GM12874 (cell line): ENCODE data around the gene GFOD2.
A peak's percentile ranks its signal among the peaks of the same experiment; 100 is the strongest.

ENCODE experiments used
- CTCF ChIP-seq: IDR thresholded peaks from 2 replicates; pipeline ENCODE4 v1.5.1; 2011; ENCODE audit warnings: low read depth, mild to moderate bottlenecking, control low read depth, low read length, moderate library complexity; ENCODE audit not compliant: insufficient read depth

The GFOD2 gene

GRCh38 chr16:67664258-67664657 lies 54.9 kb downstream of the GFOD2 start:
- no peak for TF ChIP-seq CTCF

GRCh38 chr16:67663877-67664222 lies 55.3 kb downstream of the GFOD2 start:
- TF ChIP-seq CTCF = no peak

GRCh38 chr16:67663151-67663876 lies 55.8 kb downstream of the GFOD2 start:
- peak; percentile 51; the same call in 1 of the 2 replicates for TF ChIP-seq CTCF

GRCh38 chr16:67662653-67663010 lies 56.5 kb downstream of the GFOD2 start:
- no peak for TF ChIP-seq CTCF

- TF ChIP-seq CTCF = no peak
These were observed 57.0 kb downstream of the GFOD2 start for GRCh38 chr16:67661886-67662652.

GRCh38 chr16:67661101-67661761 lies 57.9 kb downstream of the GFOD2 start:
- no peak for TF ChIP-seq CTCF

GRCh38 chr16:67660564-67661028 lies 58.5 kb downstream of the GFOD2 start, which contains the start of gene PARD6A:
Gene PARD6A (plus strand): TSS chr16:67660960. CDS start chr16:67661039, 79 bp downstream.
- no peak for TF ChIP-seq CTCF
